ENCODE measurements around the gene SLK.

Gene SLK

DNA sequence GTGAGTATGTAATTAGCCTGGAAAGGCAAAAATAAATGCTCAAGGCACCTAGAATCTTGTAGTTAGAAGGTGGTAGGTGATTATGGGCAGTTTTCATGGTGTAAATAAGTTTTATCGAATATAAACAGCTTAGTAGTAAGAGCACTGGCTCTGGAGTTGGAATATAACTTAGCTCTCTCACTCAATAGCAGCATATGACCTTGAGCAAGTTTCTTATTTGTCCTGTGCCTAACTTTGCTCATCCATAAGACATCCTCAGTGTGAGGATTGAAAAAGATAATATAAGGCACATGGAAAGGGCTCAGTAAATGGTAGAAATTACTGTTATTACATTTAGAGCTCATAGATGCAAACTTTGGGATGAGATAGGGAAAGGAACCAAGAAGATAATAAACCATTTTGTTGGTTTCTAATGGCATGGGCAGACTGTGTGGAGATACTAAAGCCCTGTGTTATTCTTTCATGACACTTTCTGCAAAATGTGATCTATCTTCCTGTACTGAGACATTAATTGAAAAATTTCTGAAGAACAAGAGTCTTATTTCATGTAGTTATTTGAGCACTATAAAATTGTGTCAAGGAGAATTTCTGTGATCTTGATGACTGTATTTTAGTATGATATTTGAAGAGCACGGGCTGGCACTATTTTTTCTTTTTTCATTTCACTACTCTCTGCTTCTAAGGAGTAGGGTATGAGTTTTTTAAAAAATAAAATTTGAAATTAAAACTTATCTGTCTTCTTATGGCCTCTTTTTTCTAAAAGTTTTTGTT lies 3.1 kb downstream of the SLK start:
- no peak for TF ChIP-seq CTCF (IDR thresholded peaks at IDR 0.05; ENCODE audit: low read depth, low read length)
- peak overlapping the region; percentile 39 for H3K4me3 ChIP-seq (ENCODE audit: low read depth, low read length)

- TF ChIP-seq CTCF (IDR thresholded peaks at IDR 0.05; ENCODE audit: low read depth, low read length) = no peak
These were observed 8.2 kb downstream of the SLK start for GRCh38 chr10:103975169-103975568.

DNA sequence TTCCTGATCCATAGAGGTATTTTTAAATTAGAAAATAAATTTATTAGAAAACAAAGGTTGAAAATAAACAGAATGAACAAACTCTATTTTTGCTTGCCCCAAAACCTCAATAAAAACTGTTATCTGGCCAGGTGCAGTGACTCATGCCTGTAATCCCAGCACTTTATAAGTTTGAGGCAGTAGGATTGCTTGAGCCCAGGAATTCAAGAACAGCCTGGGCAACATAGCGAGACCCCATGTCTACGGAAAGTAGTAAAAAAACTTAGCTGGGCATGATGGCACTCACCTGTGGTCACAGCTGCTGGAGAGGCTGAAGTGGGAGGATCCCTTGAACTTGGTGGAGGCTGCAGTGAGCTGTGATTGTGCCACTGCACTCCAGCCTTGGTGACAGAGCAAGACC lies 10.3 kb downstream of the SLK start:
- H3K4me3 ChIP-seq (ENCODE audit: low read depth, low read length) = no peak overlapping the region
- TF ChIP-seq CTCF (IDR thresholded peaks at IDR 0.05; ENCODE audit: low read depth, low read length) = no peak

More at GRCh38 chr10:103975169-103975568, 8.2 kb downstream of the SLK start:
- H3K4me3 ChIP-seq (ENCODE audit: low read depth, low read length) = no peak overlapping the region

GRCh38 chr10:103979530-103979929 lies 12.6 kb downstream of the SLK start:
- no peak for TF ChIP-seq CTCF (IDR thresholded peaks at IDR 0.05; ENCODE audit: low read depth, low read length)
- no peak overlapping the region for H3K4me3 ChIP-seq (ENCODE audit: low read depth, low read length)

GRCh38 chr10:103980288-103980906 lies 13.5 kb downstream of the SLK start:
- no peak overlapping the region for H3K4me3 ChIP-seq (ENCODE audit: low read depth, low read length)
- TF ChIP-seq CTCF (IDR thresholded peaks at IDR 0.05; ENCODE audit: low read depth, low read length) = no peak

DNA sequence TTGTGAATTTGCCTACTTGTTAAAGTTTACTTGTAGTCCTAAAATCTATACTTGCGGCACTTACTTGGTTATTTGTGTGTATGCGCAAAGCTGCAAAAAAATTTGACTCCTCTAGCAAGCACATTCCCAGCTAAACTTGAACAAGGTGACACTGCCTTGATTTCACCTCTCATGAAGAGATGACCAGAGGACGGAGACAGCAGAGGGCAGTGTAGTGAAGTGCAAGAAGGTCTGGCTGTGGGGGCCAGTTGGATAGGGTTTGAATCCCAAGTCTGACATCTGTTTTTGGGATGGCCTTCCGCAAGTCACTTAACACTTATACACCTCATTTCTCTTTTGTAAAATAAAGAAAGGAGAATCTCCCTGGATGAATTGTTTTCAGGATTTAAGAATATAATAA lies 15.7 kb downstream of the SLK start:
- TF ChIP-seq CTCF (IDR thresholded peaks at IDR 0.05; ENCODE audit: low read depth, low read length) = no peak
- no peak overlapping the region for H3K4me3 ChIP-seq (ENCODE audit: low read depth, low read length)

GRCh38 chr10:103983367-103983911 lies 16.5 kb downstream of the SLK start:
- TF ChIP-seq CTCF (IDR thresholded peaks at IDR 0.05; ENCODE audit: low read depth, low read length) = no peak
- H3K4me3 ChIP-seq (ENCODE audit: low read depth, low read length) = no peak overlapping the region

Data from WI38 (cell line).